Measurements from ENCODE around the gene NFIA. TPM values are rescaled to one million over a fixed set of nuclear protein-coding genes. Genes with fewer than 3 reads are reported as not detected.

The NFIA gene
- total RNA-seq, 1 donor from 2014 or later: 66.6 TPM

- DNase-seq (no peak), ATAC-seq (no peak)
- no peak overlapping the region for H3K4me3 ChIP-seq
- TF ChIP-seq CTCF (IDR thresholded peaks at IDR 0.05): no peak
- intact Hi-C loops (cut with DNase I): no loop called here
- H3K9me3 ChIP-seq: no peaks in the 10 kb centered on the region
- H3K36me3 ChIP-seq: no peaks in the 10 kb centered on the region
- H3K4me1 ChIP-seq: peaks cover 13% of the 10 kb centered on the region
- H3K27me3 ChIP-seq: no peaks in the 10 kb centered on the region
- H3K27ac ChIP-seq: no peak overlapping the region
These were observed 208.2 kb downstream of the NFIA start for GRCh38 chr1:61290525-61290924.

DNA sequence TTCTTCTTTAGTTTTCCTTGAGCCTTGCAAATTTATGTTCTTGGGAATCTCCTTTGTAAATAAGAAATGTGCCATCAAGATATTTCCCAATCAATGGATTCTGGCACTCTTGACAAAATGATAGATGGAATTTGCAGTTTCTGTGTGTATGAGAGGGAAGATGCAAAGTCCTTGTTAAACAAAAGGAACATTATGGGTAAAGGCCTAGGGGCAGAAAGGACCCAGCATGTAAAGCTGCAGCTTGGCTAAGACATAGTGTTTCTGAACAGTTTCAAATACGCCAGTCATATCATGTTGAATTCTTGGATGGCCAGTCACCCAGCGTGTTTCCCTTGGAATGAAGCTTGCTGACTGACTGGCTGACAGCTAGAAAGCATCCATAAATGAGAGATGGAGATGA, 210.8 kb downstream of the NFIA start:
- intact Hi-C loops (cut with DNase I): no loop called here
- H3K27ac ChIP-seq: no peak overlapping the region
- no peaks in the 10 kb centered on the region for H3K9me3 ChIP-seq
- TF ChIP-seq CTCF (IDR thresholded peaks at IDR 0.05): no peak
- DNase-seq: no peak
- H3K36me3 ChIP-seq: no peaks in the 10 kb centered on the region
- H3K4me3 ChIP-seq: no peak overlapping the region
- H3K4me1 ChIP-seq: peaks cover 2% of the 10 kb centered on the region
- no peak for ATAC-seq
- H3K27me3 ChIP-seq: no peaks in the 10 kb centered on the region

GRCh38 chr1:61293986-61294504, 211.7 kb downstream of the NFIA start:
- Histone ChIP-seq H3K4me3 (no peak overlapping the region), H3K36me3 (no peaks in the 10 kb centered on the region), H3K9me3 (no peaks in the 10 kb centered on the region), H3K27ac (no peak overlapping the region), H3K27me3 (no peaks in the 10 kb centered on the region), H3K4me1 (no peaks in the 10 kb centered on the region)
- no peak for DNase-seq
- intact Hi-C loops (cut with DNase I): no loop called here
- no peak for ATAC-seq
- no peak for TF ChIP-seq CTCF (IDR thresholded peaks at IDR 0.05)

DNA sequence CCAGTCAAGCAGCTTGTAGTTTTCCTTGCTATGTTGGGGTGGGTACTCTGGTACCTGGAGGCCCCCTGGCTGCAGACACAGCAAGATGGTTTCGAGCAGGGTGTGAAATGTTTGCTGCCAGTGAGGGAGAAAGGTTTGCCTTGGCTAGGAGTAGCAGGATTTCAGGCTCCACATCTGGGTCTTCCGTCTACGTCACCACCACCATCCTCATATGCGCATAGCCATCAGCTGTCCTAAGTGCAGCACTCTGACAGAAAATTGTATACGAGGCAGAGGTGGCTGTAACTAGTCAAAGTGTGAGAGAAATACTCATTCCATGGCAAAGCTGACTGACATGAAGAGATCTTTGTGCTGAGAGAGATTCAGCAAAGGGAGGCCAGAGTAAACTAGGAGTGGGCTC, 212.6 kb downstream of the NFIA start:
- no peak for TF ChIP-seq CTCF (IDR thresholded peaks at IDR 0.05)
- DNase-seq (no peak), ATAC-seq (no peak)
- Histone ChIP-seq H3K27me3 (no peaks in the 10 kb centered on the region), H3K27ac (no peak overlapping the region), H3K36me3 (no peaks in the 10 kb centered on the region), H3K4me3 (no peak overlapping the region), H3K4me1 (peaks cover 6% of the 10 kb centered on the region), H3K9me3 (no peaks in the 10 kb centered on the region)
- intact Hi-C loops (cut with DNase I): no loop called here

DNA sequence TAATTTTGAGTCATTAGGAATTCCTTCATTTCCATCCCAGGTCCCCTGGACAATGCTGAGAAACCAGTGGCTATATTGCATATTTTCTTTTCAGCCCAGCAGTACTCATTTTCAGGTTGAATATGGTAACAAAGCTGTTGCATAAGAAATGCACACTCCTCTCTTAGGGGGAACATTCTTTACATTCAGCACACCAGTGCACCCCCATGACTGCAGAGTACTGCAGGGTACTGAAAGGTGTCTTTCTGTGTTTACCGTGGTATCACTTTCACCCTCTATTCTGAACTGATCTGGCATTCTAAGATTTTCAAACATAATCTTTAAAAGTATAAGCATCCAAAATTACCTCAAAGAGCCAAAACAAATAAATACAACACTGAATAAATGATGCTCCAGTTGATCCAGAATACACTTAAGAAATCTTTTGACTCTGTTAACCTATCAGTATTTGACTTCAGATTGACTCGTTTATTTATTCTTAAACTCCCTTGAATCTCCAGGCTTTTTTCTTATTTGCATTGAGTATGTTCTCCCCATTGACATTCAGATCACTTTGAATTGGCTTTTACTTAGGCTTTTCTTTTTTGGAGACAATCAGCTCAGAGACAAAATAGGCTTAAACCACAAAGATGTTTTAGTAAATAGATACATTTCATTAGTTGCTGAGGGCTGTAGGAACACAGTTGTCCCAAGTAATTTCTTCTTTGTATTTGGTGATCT, 213.6 kb downstream of the NFIA start:
- Histone ChIP-seq H3K9me3 (no peaks in the 10 kb centered on the region), H3K4me3 (no peak overlapping the region), H3K27ac (no peak overlapping the region), H3K36me3 (no peaks in the 10 kb centered on the region), H3K4me1 (peaks cover 6% of the 10 kb centered on the region), H3K27me3 (no peaks in the 10 kb centered on the region)
- DNase-seq (no peak), ATAC-seq (no peak)
- intact Hi-C loops (cut with DNase I): no loop called here
- TF ChIP-seq CTCF (IDR thresholded peaks at IDR 0.05): no peak
